Transverse colon (tissue), 3 donors: Measurements from ENCODE around the gene WSB2.

Source experiments
- CTCF ChIP-seq, 5 experiments: fragments of 200-600 bp in 3 of 5; fragments of 450-650 bp in 2 of 5; sonication (generic) in 3 of 5; IDR thresholded peaks; 1 replicate in 2 of 5; 2 replicates in 3 of 5; pipeline ENCODE4 v1.5.1; 2016 to 2017; ENCODE audit warnings: antibody characterized with exemption in 5 of 5, inconsistent platforms in 3 of 5, mild to moderate bottlenecking in 2 of 5, moderate library complexity in 1 of 5
- EP300 ChIP-seq: sonication (generic); formaldehyde crosslinking; IDR thresholded peaks from one replicate; pipeline ENCODE4 v1.6.1; 2017; ENCODE audit warnings: antibody characterized with exemption, low read depth

GRCh38 chr12:118055865-118056773 is 4.9 kb downstream of the WSB2 start:
- TF ChIP-seq CTCF (IDR thresholded peaks at IDR 0.05) (no peak), EP300 (no peak)
